GM12878 (cell line): Measurements from ENCODE around the gene TBC1D25. TPM values are rescaled to one million over a fixed set of nuclear protein-coding genes. Genes with fewer than 3 reads are reported as not detected.

Source experiments
- BACH1 ChIP-seq: fragments of 450-650 bp; IDR thresholded peaks from 2 replicates; pipeline ENCODE4 v1.6.1; 2017; ENCODE audit warnings: mild to moderate bottlenecking, borderline replicate concordance
- BHLHE40 ChIP-seq, 2 experiments: fragments of 450-650 bp in 1 of 2; IDR thresholded peaks; 2 replicates each; pipeline ENCODE4 v1.6.1; 2011 to 2017; ENCODE audit warnings: low read depth in 2 of 2, borderline replicate concordance in 1 of 2, improper control_type of control experiment in 1 of 2, low read length in 1 of 2, mild to moderate bottlenecking in 1 of 2
- BRCA1 ChIP-seq: IDR thresholded peaks from 2 replicates; pipeline ENCODE4 v1.6.1; 2011; ENCODE audit warnings: low read depth, low read length, improper control_type of control experiment
- CBFB ChIP-seq: IDR thresholded peaks from 2 replicates; pipeline ENCODE4 v1.6.1; 2016; ENCODE audit warnings: antibody characterized with exemption, low read depth
- CHD4 ChIP-seq: fragments of 200-600 bp; sonication (generic); IDR thresholded peaks from 2 replicates; pipeline ENCODE4 v1.6.1; 2016; ENCODE audit warnings: mild to moderate bottlenecking
- EGR1 ChIP-seq, 2 experiments: IDR thresholded peaks; 1 replicate in 1 of 2; 2 replicates in 1 of 2; pipeline ENCODE4 v1.6.1; 2011 to 2012; ENCODE audit warnings: low read depth in 2 of 2, low read length in 2 of 2, borderline replicate concordance in 1 of 2, mild to moderate bottlenecking in 1 of 2, moderate library complexity in 1 of 2
- FOS ChIP-seq: IDR thresholded peaks from 3 replicates; pipeline ENCODE4 v1.6.1; 2011; ENCODE audit warnings: borderline replicate concordance; ENCODE audit not compliant: insufficient read length; ENCODE audit errors: extremely low read depth
- KLF5 ChIP-seq: fragments of 450-650 bp; IDR thresholded peaks from 2 replicates; pipeline ENCODE4 v1.6.1; 2014; ENCODE audit warnings: mild to moderate bottlenecking; ENCODE audit not compliant: partially characterized antibody
- NBN ChIP-seq: fragments of 450-650 bp; IDR thresholded peaks from 2 replicates; pipeline ENCODE4 v1.6.1; 2016
- NFYA ChIP-seq: IDR thresholded peaks from 2 replicates; pipeline ENCODE4 v1.6.1; 2011; ENCODE audit warnings: low read depth, mild to moderate bottlenecking, low read length, improper control_type of control experiment, borderline replicate concordance
- PML ChIP-seq: IDR thresholded peaks from 2 replicates; pipeline ENCODE4 v1.6.1; 2012; ENCODE audit warnings: low read length, inconsistent platforms
- SP1 ChIP-seq: IDR thresholded peaks from one replicate; pipeline ENCODE4 v1.6.1; 2011; ENCODE audit warnings: low read depth, low read length
- TARDBP ChIP-seq: IDR thresholded peaks from 2 replicates; pipeline ENCODE4 v1.6.1; 2016; ENCODE audit warnings: borderline replicate concordance
- TCF12 ChIP-seq: IDR thresholded peaks from 2 replicates; pipeline ENCODE4 v1.6.1; 2011; ENCODE audit warnings: low read depth, mild to moderate bottlenecking, low read length
- TCF7 ChIP-seq: IDR thresholded peaks from 2 replicates; pipeline ENCODE4 v1.6.1; 2014; ENCODE audit warnings: antibody characterized with exemption, borderline replicate concordance
- ZBED1 ChIP-seq: IDR thresholded peaks from 2 replicates; pipeline ENCODE4 v1.6.1; 2016; ENCODE audit warnings: borderline replicate concordance
- polyA plus RNA-seq, 11 experiments: library from polyadenylated mRNA; depleted of rRNA in 4 of 11; unstranded in 6 of 11; stranded (reverse) in 5 of 11; fragments of >200 nt; fragmentation: Nextera tagmentation in 4 of 11; fragmentation: Illumina TruSeq in 1 of 11; extraction: Ambion mirVana in 4 of 11; extraction: Trizol in 1 of 11; gene quantifications; 1 replicate in 1 of 11; 2 replicates in 10 of 11; pipeline versions ENCODE4 v1.2.1 to v1.2.3, GENCODE V29; 2011 to 2016; ENCODE audit warnings: inconsistent platforms in 2 of 11, missing spikeins in 2 of 11, low read depth in 1 of 11
- total RNA-seq, 4 experiments: library from RNA; depleted of rRNA in 3 of 4; stranded (reverse); fragments of >200 nt in 3 of 4; fragmentation: Illumina TruSeq in 1 of 4; extraction: Trizol in 1 of 4; gene quantifications; 2 replicates each; pipeline versions ENCODE4 v1.2.1 to v1.2.3, GENCODE V29; 2013 to 2021
- TF ChIP-seq, protein P1 (sequence below): fragments of 450-650 bp; IDR thresholded peaks from 2 replicates; pipeline ENCODE4 v1.6.1; 2017; ENCODE audit warnings: mild to moderate bottlenecking, moderate library complexity
- TF ChIP-seq, protein P2 (sequence below), 3 experiments: IDR thresholded peaks in 2 of 3; conservative IDR thresholded peaks in 1 of 3; 2 replicates each; pipeline ENCODE4 v1.5.1; 2011; ENCODE audit warnings: low read depth in 3 of 3, low read length in 3 of 3, mild to moderate bottlenecking in 3 of 3, control low read depth in 2 of 3, moderate library complexity in 2 of 3, inconsistent platforms in 1 of 3, mixed read lengths in 1 of 3; ENCODE audit not compliant: control insufficient read depth in 2 of 3, insufficient read depth in 1 of 3; ENCODE audit errors: extremely low read depth in 1 of 3
- TF ChIP-seq, protein P3 (sequence below): fragments of 450-650 bp; IDR thresholded peaks from 2 replicates; pipeline ENCODE4 v1.6.1; 2017; ENCODE audit warnings: low read depth, mild to moderate bottlenecking, moderate library complexity
- TF ChIP-seq, protein P4 (sequence below): fragments of 450-650 bp; conservative IDR thresholded peaks from 2 replicates; pipeline ENCODE4 v1.6.1; 2017; ENCODE audit warnings: mild to moderate bottlenecking, moderate library complexity

TBC1D25 gene
- total and polyA plus RNA-seq, 10 of the 15 experiments (the other 5 are each of a cell fraction or from before 2014, with no cell fraction given), result 0.79 to 17.3 (median 10.0) TPM

DNA sequence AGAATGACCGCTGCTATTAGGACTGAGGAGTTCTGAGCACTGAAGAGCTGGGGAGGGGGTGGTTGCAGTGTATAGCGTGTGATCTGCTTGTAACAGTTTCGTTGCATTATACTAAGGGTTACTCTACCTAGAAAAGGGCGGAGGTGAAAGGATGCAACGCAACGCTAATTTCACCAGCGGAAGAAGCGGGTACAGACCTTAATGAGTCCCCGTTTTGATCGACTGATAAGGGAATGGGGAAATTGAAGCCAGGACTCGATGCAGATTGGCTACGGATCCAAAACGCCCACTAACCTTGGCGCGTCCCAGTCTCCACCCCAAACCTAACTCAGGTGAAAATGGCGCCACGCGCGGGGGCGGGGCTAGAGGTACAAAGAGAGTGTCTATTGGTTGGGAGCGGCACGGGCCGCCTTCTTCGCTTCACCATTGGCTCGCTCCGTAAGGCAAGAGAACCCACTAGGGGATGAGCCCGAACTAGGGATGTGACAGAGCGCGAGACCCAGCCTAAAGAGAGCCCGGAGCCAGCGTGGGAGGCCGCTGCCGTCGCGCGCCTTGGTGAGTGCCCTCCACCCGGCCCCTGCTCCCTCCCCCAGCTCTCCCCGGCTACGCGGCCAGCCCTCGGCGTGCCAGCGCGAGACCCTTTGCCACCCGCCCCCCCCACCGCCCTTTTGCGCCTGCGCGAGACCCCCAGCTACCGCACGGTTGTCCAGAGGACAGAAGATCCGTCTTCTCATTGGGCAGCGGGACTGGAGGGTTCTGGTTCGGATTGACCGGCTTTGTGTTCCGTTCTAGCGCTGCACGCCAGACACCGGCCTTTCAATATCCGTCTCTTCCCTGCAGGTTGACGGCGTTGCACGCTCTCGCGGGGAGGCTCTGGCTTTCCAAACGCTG is 17.9 kb upstream of the TBC1D25 start, which contains the start of gene EBP (continued):
- TF ChIP-seq BHLHE40 (IDR thresholded peaks at IDR 0.05; ENCODE audit: borderline replicate concordance in 1 of 2, low read depth in 2 of 2, low read length in 1 of 2) (peak; percentile 81 to 92; a peak in 3 of 4 replicates), TCF12 (no peak), EGR1 (IDR thresholded peaks at IDR 0.05; ENCODE audit: borderline replicate concordance in 1 of 2, low read depth in 2 of 2, low read length in 2 of 2) (no peak), BRCA1 (no peak), KLF5 (no peak), NBN (peak; percentile 48), FOS (peak; percentile 46), CHD4 (no peak), TARDBP (no peak), ZBED1 (no peak), PML (peak; percentile 52; the same call in 1 of the 2 replicates), BACH1 (no peak), CBFB (no peak), NFYA (no peak; the same call in 1 of the 2 replicates), SP1 (peak; percentile 75), TCF7 (no peak)
- TF ChIP-seq, protein P1, sequence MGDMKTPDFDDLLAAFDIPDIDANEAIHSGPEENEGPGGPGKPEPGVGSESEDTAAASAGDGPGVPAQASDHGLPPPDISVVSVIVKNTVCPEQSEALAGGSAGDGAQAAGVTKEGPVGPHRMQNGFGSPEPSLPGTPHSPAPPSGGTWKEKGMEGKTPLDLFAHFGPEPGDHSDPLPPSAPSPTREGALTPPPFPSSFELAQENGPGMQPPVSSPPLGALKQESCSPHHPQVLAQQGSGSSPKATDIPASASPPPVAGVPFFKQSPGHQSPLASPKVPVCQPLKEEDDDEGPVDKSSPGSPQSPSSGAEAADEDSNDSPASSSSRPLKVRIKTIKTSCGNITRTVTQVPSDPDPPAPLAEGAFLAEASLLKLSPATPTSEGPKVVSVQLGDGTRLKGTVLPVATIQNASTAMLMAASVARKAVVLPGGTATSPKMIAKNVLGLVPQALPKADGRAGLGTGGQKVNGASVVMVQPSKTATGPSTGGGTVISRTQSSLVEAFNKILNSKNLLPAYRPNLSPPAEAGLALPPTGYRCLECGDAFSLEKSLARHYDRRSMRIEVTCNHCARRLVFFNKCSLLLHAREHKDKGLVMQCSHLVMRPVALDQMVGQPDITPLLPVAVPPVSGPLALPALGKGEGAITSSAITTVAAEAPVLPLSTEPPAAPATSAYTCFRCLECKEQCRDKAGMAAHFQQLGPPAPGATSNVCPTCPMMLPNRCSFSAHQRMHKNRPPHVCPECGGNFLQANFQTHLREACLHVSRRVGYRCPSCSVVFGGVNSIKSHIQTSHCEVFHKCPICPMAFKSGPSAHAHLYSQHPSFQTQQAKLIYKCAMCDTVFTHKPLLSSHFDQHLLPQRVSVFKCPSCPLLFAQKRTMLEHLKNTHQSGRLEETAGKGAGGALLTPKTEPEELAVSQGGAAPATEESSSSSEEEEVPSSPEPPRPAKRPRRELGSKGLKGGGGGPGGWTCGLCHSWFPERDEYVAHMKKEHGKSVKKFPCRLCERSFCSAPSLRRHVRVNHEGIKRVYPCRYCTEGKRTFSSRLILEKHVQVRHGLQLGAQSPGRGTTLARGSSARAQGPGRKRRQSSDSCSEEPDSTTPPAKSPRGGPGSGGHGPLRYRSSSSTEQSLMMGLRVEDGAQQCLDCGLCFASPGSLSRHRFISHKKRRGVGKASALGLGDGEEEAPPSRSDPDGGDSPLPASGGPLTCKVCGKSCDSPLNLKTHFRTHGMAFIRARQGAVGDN, result no peak
- TF ChIP-seq, protein P2, sequence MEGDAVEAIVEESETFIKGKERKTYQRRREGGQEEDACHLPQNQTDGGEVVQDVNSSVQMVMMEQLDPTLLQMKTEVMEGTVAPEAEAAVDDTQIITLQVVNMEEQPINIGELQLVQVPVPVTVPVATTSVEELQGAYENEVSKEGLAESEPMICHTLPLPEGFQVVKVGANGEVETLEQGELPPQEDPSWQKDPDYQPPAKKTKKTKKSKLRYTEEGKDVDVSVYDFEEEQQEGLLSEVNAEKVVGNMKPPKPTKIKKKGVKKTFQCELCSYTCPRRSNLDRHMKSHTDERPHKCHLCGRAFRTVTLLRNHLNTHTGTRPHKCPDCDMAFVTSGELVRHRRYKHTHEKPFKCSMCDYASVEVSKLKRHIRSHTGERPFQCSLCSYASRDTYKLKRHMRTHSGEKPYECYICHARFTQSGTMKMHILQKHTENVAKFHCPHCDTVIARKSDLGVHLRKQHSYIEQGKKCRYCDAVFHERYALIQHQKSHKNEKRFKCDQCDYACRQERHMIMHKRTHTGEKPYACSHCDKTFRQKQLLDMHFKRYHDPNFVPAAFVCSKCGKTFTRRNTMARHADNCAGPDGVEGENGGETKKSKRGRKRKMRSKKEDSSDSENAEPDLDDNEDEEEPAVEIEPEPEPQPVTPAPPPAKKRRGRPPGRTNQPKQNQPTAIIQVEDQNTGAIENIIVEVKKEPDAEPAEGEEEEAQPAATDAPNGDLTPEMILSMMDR (IDR thresholded peaks at IDR 0.05 in 2 of 3, conservative IDR thresholded peaks at IDR 0.05 in 1 of 3; ENCODE audit: control insufficient read depth in 2 of 3, extremely low read depth in 1 of 3, insufficient read depth in 1 of 3, low read depth in 3 of 3, low read length in 3 of 3), result no peak
- TF ChIP-seq, protein P3, sequence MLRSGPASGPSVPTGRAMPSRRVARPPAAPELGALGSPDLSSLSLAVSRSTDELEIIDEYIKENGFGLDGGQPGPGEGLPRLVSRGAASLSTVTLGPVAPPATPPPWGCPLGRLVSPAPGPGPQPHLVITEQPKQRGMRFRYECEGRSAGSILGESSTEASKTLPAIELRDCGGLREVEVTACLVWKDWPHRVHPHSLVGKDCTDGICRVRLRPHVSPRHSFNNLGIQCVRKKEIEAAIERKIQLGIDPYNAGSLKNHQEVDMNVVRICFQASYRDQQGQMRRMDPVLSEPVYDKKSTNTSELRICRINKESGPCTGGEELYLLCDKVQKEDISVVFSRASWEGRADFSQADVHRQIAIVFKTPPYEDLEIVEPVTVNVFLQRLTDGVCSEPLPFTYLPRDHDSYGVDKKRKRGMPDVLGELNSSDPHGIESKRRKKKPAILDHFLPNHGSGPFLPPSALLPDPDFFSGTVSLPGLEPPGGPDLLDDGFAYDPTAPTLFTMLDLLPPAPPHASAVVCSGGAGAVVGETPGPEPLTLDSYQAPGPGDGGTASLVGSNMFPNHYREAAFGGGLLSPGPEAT, result 0 out of 2 replicates have a peak, but pooled peaks have one; percentile 29
- TF ChIP-seq, protein P4, sequence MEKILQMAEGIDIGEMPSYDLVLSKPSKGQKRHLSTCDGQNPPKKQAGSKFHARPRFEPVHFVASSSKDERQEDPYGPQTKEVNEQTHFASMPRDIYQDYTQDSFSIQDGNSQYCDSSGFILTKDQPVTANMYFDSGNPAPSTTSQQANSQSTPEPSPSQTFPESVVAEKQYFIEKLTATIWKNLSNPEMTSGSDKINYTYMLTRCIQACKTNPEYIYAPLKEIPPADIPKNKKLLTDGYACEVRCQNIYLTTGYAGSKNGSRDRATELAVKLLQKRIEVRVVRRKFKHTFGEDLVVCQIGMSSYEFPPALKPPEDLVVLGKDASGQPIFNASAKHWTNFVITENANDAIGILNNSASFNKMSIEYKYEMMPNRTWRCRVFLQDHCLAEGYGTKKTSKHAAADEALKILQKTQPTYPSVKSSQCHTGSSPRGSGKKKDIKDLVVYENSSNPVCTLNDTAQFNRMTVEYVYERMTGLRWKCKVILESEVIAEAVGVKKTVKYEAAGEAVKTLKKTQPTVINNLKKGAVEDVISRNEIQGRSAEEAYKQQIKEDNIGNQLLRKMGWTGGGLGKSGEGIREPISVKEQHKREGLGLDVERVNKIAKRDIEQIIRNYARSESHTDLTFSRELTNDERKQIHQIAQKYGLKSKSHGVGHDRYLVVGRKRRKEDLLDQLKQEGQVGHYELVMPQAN, result no peak
